HCT116 (cell line): ENCODE results near the gene ECM1.

Source experiments
- CTCF ChIP-seq, 3 experiments: fragments of 200-600 bp in 1 of 3; sonication (generic) in 1 of 3; IDR thresholded peaks in 2 of 3; conservative IDR thresholded peaks in 1 of 3; 2 replicates each; pipeline ENCODE4 v1.5.1; 2012 to 2017; ENCODE audit warnings: low read depth in 2 of 3, low read length in 2 of 3, antibody characterized with exemption in 1 of 3, borderline replicate concordance in 1 of 3, control low read depth in 1 of 3, mild to moderate bottlenecking in 1 of 3, mixed read lengths in 1 of 3, mixed run types in 1 of 3, moderate library complexity in 1 of 3; ENCODE audit not compliant: insufficient read depth in 1 of 3
- EGR1 ChIP-seq: IDR thresholded peaks from 2 replicates; pipeline ENCODE4 v1.6.1; 2012; ENCODE audit warnings: low read depth
- EZH2 ChIP-seq: fragments of 200-600 bp; sonication (generic); IDR thresholded peaks from 2 replicates; pipeline ENCODE4 v1.6.1; 2017; ENCODE audit warnings: antibody characterized with exemption, mixed run types
- POLR2A ChIP-seq: IDR thresholded peaks from 2 replicates; pipeline ENCODE4 v1.7.0; 2011; ENCODE audit warnings: borderline replicate concordance; ENCODE audit not compliant: insufficient read depth, insufficient read length; ENCODE audit errors: extremely low read depth
- POLR2AphosphoS5 ChIP-seq: IDR thresholded peaks from 2 replicates; pipeline ENCODE4 v1.6.1; 2011; ENCODE audit warnings: mild to moderate bottlenecking, low read depth, low read length, moderate library complexity
- RAD21 ChIP-seq: IDR thresholded peaks from 2 replicates; pipeline ENCODE4 v1.6.1; 2012; ENCODE audit warnings: low read depth, mild to moderate bottlenecking
- SRF ChIP-seq: IDR thresholded peaks from 2 replicates; pipeline ENCODE4 v1.6.1; 2012; ENCODE audit warnings: low read depth
- ZNF274 ChIP-seq: fragments of 200-500 bp; sonication (Bioruptor generic); IDR thresholded peaks from 2 replicates; pipeline ENCODE4 v1.6.1; 2014; ENCODE audit warnings: mild to moderate bottlenecking, low read depth, low read length, inconsistent platforms
- TF ChIP-seq, protein P1 (sequence below): IDR thresholded peaks from 2 replicates; pipeline ENCODE4 v1.6.1; 2012
- TF ChIP-seq, protein P2 (sequence below): IDR thresholded peaks from 2 replicates; pipeline ENCODE4 v1.6.1; 2011; ENCODE audit warnings: mild to moderate bottlenecking, low read length, moderate library complexity; ENCODE audit not compliant: insufficient replicate concordance; ENCODE audit errors: extremely low read depth
- TF ChIP-seq, protein P3 (sequence below): IDR thresholded peaks from 2 replicates; pipeline ENCODE4 v1.6.1; 2012
- TF ChIP-seq, protein P4 (sequence below): IDR thresholded peaks from 2 replicates; pipeline ENCODE4 v1.6.1; 2012; ENCODE audit warnings: low read depth

GRCh38 chr1:150562446-150563339 lies 54.8 kb downstream of the ECM1 start:
- TF ChIP-seq CTCF (IDR thresholded peaks at IDR 0.05 in 2 of 3, conservative IDR thresholded peaks at IDR 0.05 in 1 of 3; ENCODE audit: borderline replicate concordance in 1 of 3, insufficient read depth in 1 of 3, low read depth in 2 of 3, low read length in 2 of 3) = no peak
- TF ChIP-seq POLR2A = no peak
- TF ChIP-seq POLR2AphosphoS5 = no peak
- TF ChIP-seq, protein P1, sequence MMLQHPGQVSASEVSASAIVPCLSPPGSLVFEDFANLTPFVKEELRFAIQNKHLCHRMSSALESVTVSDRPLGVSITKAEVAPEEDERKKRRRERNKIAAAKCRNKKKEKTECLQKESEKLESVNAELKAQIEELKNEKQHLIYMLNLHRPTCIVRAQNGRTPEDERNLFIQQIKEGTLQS = no peak
- TF ChIP-seq, protein P2, sequence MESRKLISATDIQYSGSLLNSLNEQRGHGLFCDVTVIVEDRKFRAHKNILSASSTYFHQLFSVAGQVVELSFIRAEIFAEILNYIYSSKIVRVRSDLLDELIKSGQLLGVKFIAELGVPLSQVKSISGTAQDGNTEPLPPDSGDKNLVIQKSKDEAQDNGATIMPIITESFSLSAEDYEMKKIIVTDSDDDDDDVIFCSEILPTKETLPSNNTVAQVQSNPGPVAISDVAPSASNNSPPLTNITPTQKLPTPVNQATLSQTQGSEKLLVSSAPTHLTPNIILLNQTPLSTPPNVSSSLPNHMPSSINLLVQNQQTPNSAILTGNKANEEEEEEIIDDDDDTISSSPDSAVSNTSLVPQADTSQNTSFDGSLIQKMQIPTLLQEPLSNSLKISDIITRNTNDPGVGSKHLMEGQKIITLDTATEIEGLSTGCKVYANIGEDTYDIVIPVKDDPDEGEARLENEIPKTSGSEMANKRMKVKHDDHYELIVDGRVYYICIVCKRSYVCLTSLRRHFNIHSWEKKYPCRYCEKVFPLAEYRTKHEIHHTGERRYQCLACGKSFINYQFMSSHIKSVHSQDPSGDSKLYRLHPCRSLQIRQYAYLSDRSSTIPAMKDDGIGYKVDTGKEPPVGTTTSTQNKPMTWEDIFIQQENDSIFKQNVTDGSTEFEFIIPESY = no peak
- no peak for TF ChIP-seq ZNF274
- TF ChIP-seq, protein P3, sequence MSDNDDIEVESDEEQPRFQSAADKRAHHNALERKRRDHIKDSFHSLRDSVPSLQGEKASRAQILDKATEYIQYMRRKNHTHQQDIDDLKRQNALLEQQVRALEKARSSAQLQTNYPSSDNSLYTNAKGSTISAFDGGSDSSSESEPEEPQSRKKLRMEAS = no peak
- TF ChIP-seq EZH2 = no peak
- TF ChIP-seq, protein P4, sequence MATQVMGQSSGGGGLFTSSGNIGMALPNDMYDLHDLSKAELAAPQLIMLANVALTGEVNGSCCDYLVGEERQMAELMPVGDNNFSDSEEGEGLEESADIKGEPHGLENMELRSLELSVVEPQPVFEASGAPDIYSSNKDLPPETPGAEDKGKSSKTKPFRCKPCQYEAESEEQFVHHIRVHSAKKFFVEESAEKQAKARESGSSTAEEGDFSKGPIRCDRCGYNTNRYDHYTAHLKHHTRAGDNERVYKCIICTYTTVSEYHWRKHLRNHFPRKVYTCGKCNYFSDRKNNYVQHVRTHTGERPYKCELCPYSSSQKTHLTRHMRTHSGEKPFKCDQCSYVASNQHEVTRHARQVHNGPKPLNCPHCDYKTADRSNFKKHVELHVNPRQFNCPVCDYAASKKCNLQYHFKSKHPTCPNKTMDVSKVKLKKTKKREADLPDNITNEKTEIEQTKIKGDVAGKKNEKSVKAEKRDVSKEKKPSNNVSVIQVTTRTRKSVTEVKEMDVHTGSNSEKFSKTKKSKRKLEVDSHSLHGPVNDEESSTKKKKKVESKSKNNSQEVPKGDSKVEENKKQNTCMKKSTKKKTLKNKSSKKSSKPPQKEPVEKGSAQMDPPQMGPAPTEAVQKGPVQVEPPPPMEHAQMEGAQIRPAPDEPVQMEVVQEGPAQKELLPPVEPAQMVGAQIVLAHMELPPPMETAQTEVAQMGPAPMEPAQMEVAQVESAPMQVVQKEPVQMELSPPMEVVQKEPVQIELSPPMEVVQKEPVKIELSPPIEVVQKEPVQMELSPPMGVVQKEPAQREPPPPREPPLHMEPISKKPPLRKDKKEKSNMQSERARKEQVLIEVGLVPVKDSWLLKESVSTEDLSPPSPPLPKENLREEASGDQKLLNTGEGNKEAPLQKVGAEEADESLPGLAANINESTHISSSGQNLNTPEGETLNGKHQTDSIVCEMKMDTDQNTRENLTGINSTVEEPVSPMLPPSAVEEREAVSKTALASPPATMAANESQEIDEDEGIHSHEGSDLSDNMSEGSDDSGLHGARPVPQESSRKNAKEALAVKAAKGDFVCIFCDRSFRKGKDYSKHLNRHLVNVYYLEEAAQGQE = no peak
- TF ChIP-seq EGR1 = no peak
- TF ChIP-seq SRF = no peak
- TF ChIP-seq RAD21 = no peak
